GM12878 (cell line): ENCODE data around the gene GPR62. TPM values are rescaled to one million over a fixed set of nuclear protein-coding genes. Genes with fewer than 3 reads are reported as not detected.

Experiments used
- ATAC-seq: fragments of 200-7000 bp; cut with Tn5 transposase; 3 replicates; pipeline ENCODE4 v1.9.1; 2020; ENCODE audit warnings: mild to moderate bottlenecking, moderate library complexity
- BruUV-seq: library from RNA; stranded (reverse); fragments of 400-500 nt; replicated peaks from 2 replicates; lab custom pipeline; 2021; lab: Mats Ljungman, UMichigan
- CTCF ChIA-PET: fragments of 300-600 bp; sonication (Branson Sonifier 250); formaldehyde crosslinking; extraction: SDS; loops from one replicate; lab custom pipeline; 2021; ENCODE audit warnings: inconsistent platforms; lab: Yijun Ruan, JAX
- POLR2A ChIA-PET: fragments of 350-600 bp; formaldehyde crosslinking; extraction: SDS; loops from one replicate; lab custom pipeline; 2021; ENCODE audit warnings: inconsistent platforms; lab: Charles Lee
- RAD21 ChIA-PET: fragments of 300-600 bp; sonication (Branson Sonifier 250); formaldehyde crosslinking; loops from one replicate; lab custom pipeline; 2023; ENCODE audit warnings: antibody characterized with exemption; ENCODE audit not compliant: unreplicated experiment; lab: Charles Lee
- SMC1A ChIA-PET: fragments of 300-600 bp; sonication (Branson Sonifier 250); formaldehyde crosslinking; loops from one replicate; lab custom pipeline; 2023; ENCODE audit not compliant: unreplicated experiment, uncharacterized antibody; lab: Charles Lee
- DNase-seq: peaks from one replicate; pipeline ENCODE4 v3.0.0-alpha.2; 2011; ENCODE audit warnings: low read depth, low spot score
- FAIRE-seq: peaks from 3 replicates; lab custom pipeline; 2011; peaks lifted over from hg19 to GRCh38; lab: Jason Lieb, UNC
- H2AFZ ChIP-seq: 2 replicates; pipeline ENCODE4 v1.6.0; 2011; ENCODE audit warnings: low read depth, low read length, control low read depth; ENCODE audit not compliant: control insufficient read depth
- H3K27ac ChIP-seq: 2 replicates; pipeline ENCODE4 v1.5.1; 2011; ENCODE audit warnings: control low read depth; ENCODE audit not compliant: control insufficient read depth, insufficient read depth
- H3K27me3 ChIP-seq, 2 experiments: replicated peaks in 1 of 2; 2 replicates each; pipeline versions ENCODE4 v1.6.0 to v1.6.1; 2011; ENCODE audit warnings: low read length in 1 of 2; ENCODE audit not compliant: control insufficient read depth in 2 of 2, insufficient read depth in 2 of 2
- H3K36me3 ChIP-seq, 2 experiments: 2 replicates each; pipeline ENCODE4 v1.5.1; 2011; ENCODE audit warnings: low read length in 1 of 2; ENCODE audit not compliant: control insufficient read depth in 2 of 2, insufficient read depth in 2 of 2
- H3K4me1 ChIP-seq: 2 replicates; pipeline ENCODE4 v1.6.1; 2011; ENCODE audit warnings: mild to moderate bottlenecking, low read length, moderate library complexity, mixed read lengths; ENCODE audit not compliant: control insufficient read depth, insufficient read depth
- H3K4me2 ChIP-seq: 2 replicates; pipeline ENCODE4 v1.6.0; 2011; ENCODE audit warnings: control low read depth; ENCODE audit not compliant: control insufficient read depth, insufficient read depth
- H3K4me3 ChIP-seq: fragments of 200-600 bp; sonication (generic); 2 replicates; pipeline ENCODE4 v1.5.1; 2016
- H3K79me2 ChIP-seq: 2 replicates; pipeline ENCODE4 v1.6.0; 2011; ENCODE audit warnings: low read length; ENCODE audit not compliant: control insufficient read depth, insufficient read depth
- H3K9ac ChIP-seq: 2 replicates; pipeline ENCODE4 v1.8.0; 2011; ENCODE audit warnings: low read length, control low read depth, mixed read lengths; ENCODE audit not compliant: control insufficient read depth, insufficient read depth
- H3K9me3 ChIP-seq: replicated peaks from 3 replicates; pipeline ENCODE4 v1.5.1; 2011; ENCODE audit warnings: mild to moderate bottlenecking, low read length; ENCODE audit not compliant: control insufficient read depth, insufficient read depth
- H4K20me1 ChIP-seq: 2 replicates; pipeline ENCODE4 v1.6.0; 2011; ENCODE audit not compliant: control insufficient read depth, insufficient read depth
- CBX5 ChIP-seq: sonication (generic); IDR thresholded peaks from 2 replicates; pipeline ENCODE4 v1.6.1; 2016; ENCODE audit warnings: low read depth, moderate library complexity, mild to moderate bottlenecking, inconsistent platforms
- EZH2 ChIP-seq: IDR thresholded peaks from 2 replicates; pipeline ENCODE4 v1.6.1; 2012; ENCODE audit warnings: low read depth, mild to moderate bottlenecking, control low read depth, inconsistent platforms, low read length, borderline replicate concordance; ENCODE audit not compliant: control insufficient read depth
- HCFC1 ChIP-seq: fragments of 150-350 bp; IDR thresholded peaks from 2 replicates; pipeline ENCODE4 v1.6.1; 2014; ENCODE audit warnings: low read length
- NR2C1 ChIP-seq: fragments of 450-650 bp; IDR thresholded peaks from 2 replicates; pipeline ENCODE4 v1.6.1; 2017; ENCODE audit warnings: antibody characterized with exemption, mild to moderate bottlenecking, moderate library complexity
- NRF1 ChIP-seq: conservative IDR thresholded peaks from 2 replicates; pipeline ENCODE4 v1.6.1; 2011; ENCODE audit warnings: mild to moderate bottlenecking, low read depth, low read length, improper control_type of control experiment
- RAD51 ChIP-seq: fragments of 450-650 bp; IDR thresholded peaks from 2 replicates; pipeline ENCODE4 v1.6.1; 2016; ENCODE audit warnings: moderate library complexity, mild to moderate bottlenecking, inconsistent platforms
- RCOR1 ChIP-seq: conservative IDR thresholded peaks from 2 replicates; pipeline ENCODE4 v1.6.1; 2012; ENCODE audit warnings: low read depth, low read length, improper control_type of control experiment
- SREBF1 ChIP-seq: IDR thresholded peaks from 2 replicates; pipeline ENCODE4 v1.6.1; 2012; ENCODE audit warnings: mild to moderate bottlenecking, low read length
- ZNF687 ChIP-seq: fragments of 450-650 bp; IDR thresholded peaks from 2 replicates; pipeline ENCODE4 v1.6.1; 2017; ENCODE audit warnings: mild to moderate bottlenecking, moderate library complexity
- WGBS: methylation state at CpG from one replicate; pipeline ENCODE4 v1.1.6; 2016; ENCODE audit warnings: low lambda C conversion rate; ENCODE audit not compliant: insufficient replicate concordance, insufficient coverage; ENCODE audit errors: missing lambda C conversion rate; 5-methylcytosine and 5-hydroxymethylcytosine counted together
- in situ Hi-C: fragments of 300-500 bp; cut with MboI; formaldehyde crosslinking; loops from 9 replicates; pipeline ENCODE4 v1.14.3; 2018; ENCODE audit warnings: mixed read lengths
- intact Hi-C: fragments of 100-400 bp; cut with micrococcal nuclease; formaldehyde crosslinking; loops from one replicate; pipeline ENCODE4 v1.14.2; 2022; ENCODE audit not compliant: unreplicated experiment
- polyA plus RNA-seq, 11 experiments: library from polyadenylated mRNA; depleted of rRNA in 4 of 11; unstranded in 6 of 11; stranded (reverse) in 5 of 11; fragments of >200 nt; fragmentation: Nextera tagmentation in 4 of 11; fragmentation: Illumina TruSeq in 1 of 11; extraction: Ambion mirVana in 4 of 11; extraction: Trizol in 1 of 11; gene quantifications; 1 replicate in 1 of 11; 2 replicates in 10 of 11; pipeline versions ENCODE4 v1.2.1 to v1.2.3, GENCODE V29; 2011 to 2016; ENCODE audit warnings: inconsistent platforms in 2 of 11, missing spikeins in 2 of 11, low read depth in 1 of 11
- total RNA-seq, 4 experiments: library from RNA; depleted of rRNA in 3 of 4; stranded (reverse); fragments of >200 nt in 3 of 4; fragmentation: Illumina TruSeq in 1 of 4; extraction: Trizol in 1 of 4; gene quantifications; 2 replicates each; pipeline versions ENCODE4 v1.2.1 to v1.2.3, GENCODE V29; 2013 to 2021
- TF ChIP-seq, protein P1 (sequence below): fragments of 450-650 bp; formaldehyde crosslinking; IDR thresholded peaks from 2 replicates; pipeline ENCODE4 v1.4.0; 2022; ENCODE audit warnings: mild to moderate bottlenecking, moderate library complexity

Gene GPR62
- total and polyA plus RNA-seq, 10 of the 15 experiments (the other 5 are each of a cell fraction or from before 2014, with no cell fraction given): not detected

DNA sequence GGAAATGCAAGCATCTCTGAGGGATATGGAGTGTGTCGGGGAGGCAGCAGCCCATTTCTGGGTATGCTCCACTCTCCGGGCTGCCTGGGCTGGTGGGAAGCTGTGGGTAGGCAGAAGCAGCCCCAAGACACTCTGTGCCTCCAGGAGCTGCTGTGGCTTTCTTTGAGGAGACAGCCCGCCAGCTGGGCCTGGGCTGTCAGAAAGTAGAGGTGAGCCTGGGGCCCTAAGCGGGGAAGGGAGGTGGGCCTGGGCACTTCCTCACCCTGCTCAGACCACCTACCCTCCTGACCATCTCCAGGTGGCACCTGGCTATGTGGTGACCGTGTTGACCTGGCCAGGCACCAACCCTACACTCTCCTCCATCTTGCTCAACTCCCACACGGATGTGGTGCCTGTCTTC lies 29.9 kb downstream of the GPR62 start (continued):
- no peak for TF ChIP-seq EZH2
- TF ChIP-seq RAD51: no peak
- TF ChIP-seq NR2C1: no peak
- no peak for TF ChIP-seq ZNF687
- TF ChIP-seq HCFC1: no peak
- TF ChIP-seq CBX5: no peak
- TF ChIP-seq, all 136 proteins: peak for 0

DNA sequence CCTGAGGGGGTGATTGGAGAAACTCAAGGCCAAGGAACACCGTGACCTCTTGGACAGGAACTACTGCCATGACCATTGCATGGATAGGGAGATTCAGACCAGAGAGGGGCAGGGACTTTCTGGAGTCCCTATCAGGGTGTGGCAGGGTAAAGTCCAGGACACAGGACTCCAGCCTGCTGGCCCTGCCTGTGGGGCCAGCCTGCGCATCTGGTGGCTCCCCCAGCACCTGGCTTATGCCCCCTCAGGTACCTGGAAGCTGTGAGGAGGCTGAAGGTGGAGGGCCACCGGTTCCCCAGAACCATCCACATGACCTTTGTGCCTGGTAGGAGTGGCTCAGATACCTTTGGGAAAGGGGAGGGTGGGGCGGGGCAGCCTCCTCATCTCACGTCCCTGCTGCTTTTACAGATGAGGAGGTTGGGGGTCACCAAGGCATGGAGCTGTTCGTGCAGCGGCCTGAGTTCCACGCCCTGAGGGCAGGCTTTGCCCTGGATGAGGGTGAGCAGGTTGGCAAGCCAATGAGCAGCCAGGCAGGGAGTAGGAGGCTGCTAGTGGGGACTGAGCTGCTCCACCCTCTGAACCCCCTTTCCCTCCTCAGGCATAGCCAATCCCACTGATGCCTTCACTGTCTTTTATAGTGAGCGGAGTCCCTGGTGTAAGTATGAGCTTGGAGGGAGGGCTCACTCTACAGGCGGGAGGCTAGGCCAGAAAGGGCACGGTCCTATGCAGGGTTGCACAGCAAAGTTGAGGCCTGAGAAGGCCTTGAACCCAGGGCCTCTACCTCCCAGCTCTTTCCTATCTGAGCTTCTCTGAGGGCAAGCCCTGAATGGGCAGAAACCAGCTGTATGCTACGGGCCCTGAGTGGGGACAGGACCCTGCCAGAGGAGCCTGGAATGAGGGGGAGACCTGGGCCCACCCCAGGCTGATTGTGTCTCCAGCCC lies 31.1 kb downstream of the GPR62 start:
- FAIRE-seq: no peak

More for the DNA sequence above, 31.1 kb downstream of the GPR62 start:
- no peaks in the 10 kb centered on the region; a peak in 1 of 4 replicates for H3K36me3 ChIP-seq
- ChIA-PET SMC1A (no interaction called here), POLR2A (interaction anchor here (0.8 kb wide), 1 partner anchor 19 kb away, joined by 3 read pairs; the partner anchor contains the start of gene PCBP4), RAD21 (no interaction called here), CTCF (interaction anchor here (1.2 kb wide), 1 partner anchor 13 kb away, joined by 3 read pairs; the partner anchor contains the start of gene ABHD14B)
- no TSS peak for BruUV-seq
- 90% methylated on average over 11 of the region's 12 CpGs for whole genome bisulfite sequencing
- no peak overlapping the region for H3K9ac ChIP-seq
- H3K27me3 ChIP-seq: no peaks in the 10 kb centered on the region
- intact Hi-C loops: no loop called here
- no peak overlapping the region for H3K27ac ChIP-seq
- ATAC-seq (no peak), DNase-seq (no peak)
- no peak for TF ChIP-seq SREBF1
- TF ChIP-seq NRF1: no peak
- TF ChIP-seq, protein P1, sequence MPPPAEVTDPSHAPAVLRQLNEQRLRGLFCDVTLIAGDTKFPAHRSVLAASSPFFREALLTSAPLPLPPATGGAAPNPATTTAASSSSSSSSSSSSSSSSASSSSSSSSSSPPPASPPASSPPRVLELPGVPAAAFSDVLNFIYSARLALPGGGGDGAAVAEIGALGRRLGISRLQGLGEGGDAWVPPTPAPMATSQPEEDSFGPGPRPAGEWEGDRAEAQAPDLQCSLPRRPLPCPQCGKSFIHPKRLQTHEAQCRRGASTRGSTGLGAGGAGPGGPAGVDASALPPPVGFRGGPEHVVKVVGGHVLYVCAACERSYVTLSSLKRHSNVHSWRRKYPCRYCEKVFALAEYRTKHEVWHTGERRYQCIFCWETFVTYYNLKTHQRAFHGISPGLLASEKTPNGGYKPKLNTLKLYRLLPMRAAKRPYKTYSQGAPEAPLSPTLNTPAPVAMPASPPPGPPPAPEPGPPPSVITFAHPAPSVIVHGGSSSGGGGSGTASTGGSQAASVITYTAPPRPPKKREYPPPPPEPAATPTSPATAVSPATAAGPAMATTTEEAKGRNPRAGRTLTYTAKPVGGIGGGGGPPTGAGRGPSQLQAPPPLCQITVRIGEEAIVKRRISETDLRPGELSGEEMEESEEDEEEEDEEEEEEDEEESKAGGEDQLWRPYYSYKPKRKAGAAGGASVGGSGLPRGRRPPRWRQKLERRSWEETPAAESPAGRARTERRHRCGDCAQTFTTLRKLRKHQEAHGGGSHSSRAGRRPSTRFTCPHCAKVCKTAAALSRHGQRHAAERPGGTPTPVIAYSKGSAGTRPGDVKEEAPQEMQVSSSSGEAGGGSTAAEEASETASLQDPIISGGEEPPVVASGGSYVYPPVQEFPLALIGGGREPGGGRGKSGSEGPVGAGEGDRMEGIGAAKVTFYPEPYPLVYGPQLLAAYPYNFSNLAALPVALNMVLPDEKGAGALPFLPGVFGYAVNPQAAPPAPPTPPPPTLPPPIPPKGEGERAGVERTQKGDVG: no peak
- no peak for TF ChIP-seq RCOR1
- no peak overlapping the region for H3K4me2 ChIP-seq
- H3K79me2 ChIP-seq: peaks cover 3% of the 10 kb centered on the region
- no peaks in the 10 kb centered on the region for H3K9me3 ChIP-seq
- H2AFZ ChIP-seq: no peak overlapping the region
- peaks cover 7% of the 10 kb centered on the region for H3K4me1 ChIP-seq
- in situ Hi-C loops: no loop called here
- H3K4me3 ChIP-seq: no peak overlapping the region
- 0 out of 2 replicates have a peak, but pooled peaks cover under 1% of the 10 kb centered on the region for H4K20me1 ChIP-seq
